HFF-Myc (cell line): ENCODE results near the gene HK2.

ENCODE experiments used
- DNase-seq: peaks from one replicate; pipeline ENCODE4 v3.0.0-alpha.2; 2011; ENCODE audit warnings: low read depth; ENCODE audit errors: extremely low read depth
- H3K4me3 ChIP-seq: replicated peaks from 2 replicates; pipeline ENCODE4 v1.5.1; 2011; ENCODE audit warnings: low read depth, mild to moderate bottlenecking, control low read depth, low read length
- CTCF ChIP-seq: IDR thresholded peaks from 2 replicates; pipeline ENCODE4 v1.5.1; 2012; ENCODE audit warnings: mild to moderate bottlenecking, low read depth, low read length, control low read depth; ENCODE audit errors: missing control alignments

Gene HK2

GRCh38 chr2:74814102-74814501 is 19.8 kb upstream of the HK2 start:
- no peak for DNase-seq

GRCh38 chr2:74815941-74816340 is 18.0 kb upstream of the HK2 start:
- H3K4me3 ChIP-seq: no peak overlapping the region
- no peak for TF ChIP-seq CTCF
- no peak for DNase-seq

More at GRCh38 chr2:74814102-74814501, 19.8 kb upstream of the HK2 start:
- no peak for TF ChIP-seq CTCF
- no peak overlapping the region for H3K4me3 ChIP-seq

- TF ChIP-seq CTCF: no peak
- DNase-seq: no peak
These were observed 17.2 kb upstream of the HK2 start for GRCh38 chr2:74816540-74817303.

GRCh38 chr2:74817304-74817675 is 16.6 kb upstream of the HK2 start:
- DNase-seq: no peak
- TF ChIP-seq CTCF: no peak
- no peak overlapping the region for H3K4me3 ChIP-seq

More at GRCh38 chr2:74816540-74817303, 17.2 kb upstream of the HK2 start:
- no peak overlapping the region for H3K4me3 ChIP-seq

- H3K4me3 ChIP-seq: no peak overlapping the region
- TF ChIP-seq CTCF: no peak
- no peak for DNase-seq
These were observed 14.2 kb upstream of the HK2 start for GRCh38 chr2:74819702-74820101.

- no peak overlapping the region for H3K4me3 ChIP-seq
- no peak for TF ChIP-seq CTCF
- DNase-seq: no peak
These were observed 12.5 kb upstream of the HK2 start for GRCh38 chr2:74821177-74822126.
